PC-3 (cell line): Measurements from ENCODE around the gene GLTPD2.

Experiments used
- CTCF ChIP-seq: fragments of 300-600 bp; sonication (generic); conservative IDR thresholded peaks from 2 replicates; pipeline ENCODE4 v1.5.1; 2017; ENCODE audit warnings: antibody characterized with exemption, low read depth, mild to moderate bottlenecking, low read length
- EZH2 ChIP-seq: fragments of 300-600 bp; sonication (generic); IDR thresholded peaks from one replicate; pipeline ENCODE4 v1.6.1; 2017; ENCODE audit warnings: antibody characterized with exemption, mild to moderate bottlenecking, low read length; ENCODE audit not compliant: unreplicated experiment

GRCh38 chr17:4769628-4770027 is 19.1 kb upstream of the GLTPD2 start:
- no peak for TF ChIP-seq CTCF
- TF ChIP-seq EZH2, result no peak
